Measurements from ENCODE around the gene TRAPPC8.
"Not testable (repeated sequence)": the region's sequence is repeated elsewhere in the genome, so short reads cannot be mapped to it uniquely, and the experiment has no call there.

The TRAPPC8 gene, protein sequence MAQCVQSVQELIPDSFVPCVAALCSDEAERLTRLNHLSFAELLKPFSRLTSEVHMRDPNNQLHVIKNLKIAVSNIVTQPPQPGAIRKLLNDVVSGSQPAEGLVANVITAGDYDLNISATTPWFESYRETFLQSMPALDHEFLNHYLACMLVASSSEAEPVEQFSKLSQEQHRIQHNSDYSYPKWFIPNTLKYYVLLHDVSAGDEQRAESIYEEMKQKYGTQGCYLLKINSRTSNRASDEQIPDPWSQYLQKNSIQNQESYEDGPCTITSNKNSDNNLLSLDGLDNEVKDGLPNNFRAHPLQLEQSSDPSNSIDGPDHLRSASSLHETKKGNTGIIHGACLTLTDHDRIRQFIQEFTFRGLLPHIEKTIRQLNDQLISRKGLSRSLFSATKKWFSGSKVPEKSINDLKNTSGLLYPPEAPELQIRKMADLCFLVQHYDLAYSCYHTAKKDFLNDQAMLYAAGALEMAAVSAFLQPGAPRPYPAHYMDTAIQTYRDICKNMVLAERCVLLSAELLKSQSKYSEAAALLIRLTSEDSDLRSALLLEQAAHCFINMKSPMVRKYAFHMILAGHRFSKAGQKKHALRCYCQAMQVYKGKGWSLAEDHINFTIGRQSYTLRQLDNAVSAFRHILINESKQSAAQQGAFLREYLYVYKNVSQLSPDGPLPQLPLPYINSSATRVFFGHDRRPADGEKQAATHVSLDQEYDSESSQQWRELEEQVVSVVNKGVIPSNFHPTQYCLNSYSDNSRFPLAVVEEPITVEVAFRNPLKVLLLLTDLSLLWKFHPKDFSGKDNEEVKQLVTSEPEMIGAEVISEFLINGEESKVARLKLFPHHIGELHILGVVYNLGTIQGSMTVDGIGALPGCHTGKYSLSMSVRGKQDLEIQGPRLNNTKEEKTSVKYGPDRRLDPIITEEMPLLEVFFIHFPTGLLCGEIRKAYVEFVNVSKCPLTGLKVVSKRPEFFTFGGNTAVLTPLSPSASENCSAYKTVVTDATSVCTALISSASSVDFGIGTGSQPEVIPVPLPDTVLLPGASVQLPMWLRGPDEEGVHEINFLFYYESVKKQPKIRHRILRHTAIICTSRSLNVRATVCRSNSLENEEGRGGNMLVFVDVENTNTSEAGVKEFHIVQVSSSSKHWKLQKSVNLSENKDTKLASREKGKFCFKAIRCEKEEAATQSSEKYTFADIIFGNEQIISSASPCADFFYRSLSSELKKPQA (N-terminal part only)

GRCh38 chr18:31942999-31943877, at the start of gene TRAPPC8:
TRAPPC8 (minus strand) TSS chr18:31943128; CDS start chr18:31942764, 364 bp downstream.
- peak; percentile 93 for DNase-seq

DNA sequence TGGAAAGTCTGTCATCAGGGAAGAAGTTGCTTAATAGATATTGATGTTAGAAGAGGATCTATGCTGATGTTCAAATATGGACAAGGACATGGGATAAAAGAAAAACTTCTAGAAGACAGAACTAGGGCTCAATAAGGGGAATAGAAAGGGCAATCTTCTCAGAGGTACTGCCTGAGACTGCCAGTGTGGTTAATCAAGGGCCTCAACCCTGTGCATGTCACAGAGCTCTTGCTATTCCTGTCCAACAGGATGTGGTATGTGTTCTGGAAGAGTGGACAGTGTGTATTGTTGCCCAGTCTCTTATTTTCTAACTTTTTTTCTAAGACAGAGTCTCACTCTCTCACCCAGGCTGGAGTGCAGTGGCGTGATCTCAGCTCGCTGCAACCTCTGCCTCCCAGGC, 47.9 kb upstream of the TRAPPC8 start:
- DNase-seq, result no peak

DNA sequence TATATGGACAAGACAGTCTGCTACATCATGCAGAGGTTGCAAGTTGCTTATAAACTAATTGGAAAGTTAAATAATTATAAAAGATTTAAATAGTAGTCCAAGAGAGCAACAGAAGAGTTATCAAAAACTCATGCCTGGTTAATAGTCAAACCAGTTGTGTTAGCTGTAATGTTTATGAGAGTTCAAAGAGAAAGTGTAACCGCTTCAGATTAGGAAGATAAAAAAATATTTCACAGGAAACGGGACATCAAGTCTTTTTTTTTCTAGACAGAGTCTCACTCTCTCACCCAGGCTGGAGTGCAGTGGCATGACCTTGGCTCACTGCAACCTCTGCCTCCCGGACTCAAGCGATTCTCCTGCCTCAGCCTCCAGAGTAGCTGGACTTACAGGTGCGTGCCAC, 41.0 kb upstream of the TRAPPC8 start:
- no peak for DNase-seq

- DNase-seq, result no peak
Measured at GRCh38 chr18:31983020-31983419, 40.1 kb upstream of the TRAPPC8 start.

GRCh38 chr18:31980863-31981262, 37.9 kb upstream of the TRAPPC8 start:
- DNase-seq, result no peak

- DNase-seq, result no peak
Measured at GRCh38 chr18:31979714-31980113, 36.8 kb upstream of the TRAPPC8 start.

DNA sequence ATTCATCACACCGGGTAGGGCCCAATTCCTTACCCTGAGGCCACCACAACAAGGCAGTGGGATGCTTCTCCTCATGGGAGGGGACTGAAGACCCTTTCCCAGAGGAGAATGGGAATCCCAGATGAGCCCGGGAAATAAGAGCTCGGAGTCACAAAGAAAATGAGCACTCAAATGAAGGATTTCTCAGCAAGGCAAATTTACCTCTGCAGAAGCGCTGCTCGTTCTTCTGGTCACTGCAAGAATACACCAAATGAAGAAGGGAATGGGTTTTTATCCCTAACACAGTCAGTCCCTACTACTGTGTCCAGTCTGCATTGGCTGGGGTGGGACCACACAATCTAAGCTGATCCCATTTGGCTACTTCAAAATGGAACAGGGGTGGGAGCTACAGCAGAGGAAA, 35.7 kb upstream of the TRAPPC8 start:
- no peak for DNase-seq

DNA sequence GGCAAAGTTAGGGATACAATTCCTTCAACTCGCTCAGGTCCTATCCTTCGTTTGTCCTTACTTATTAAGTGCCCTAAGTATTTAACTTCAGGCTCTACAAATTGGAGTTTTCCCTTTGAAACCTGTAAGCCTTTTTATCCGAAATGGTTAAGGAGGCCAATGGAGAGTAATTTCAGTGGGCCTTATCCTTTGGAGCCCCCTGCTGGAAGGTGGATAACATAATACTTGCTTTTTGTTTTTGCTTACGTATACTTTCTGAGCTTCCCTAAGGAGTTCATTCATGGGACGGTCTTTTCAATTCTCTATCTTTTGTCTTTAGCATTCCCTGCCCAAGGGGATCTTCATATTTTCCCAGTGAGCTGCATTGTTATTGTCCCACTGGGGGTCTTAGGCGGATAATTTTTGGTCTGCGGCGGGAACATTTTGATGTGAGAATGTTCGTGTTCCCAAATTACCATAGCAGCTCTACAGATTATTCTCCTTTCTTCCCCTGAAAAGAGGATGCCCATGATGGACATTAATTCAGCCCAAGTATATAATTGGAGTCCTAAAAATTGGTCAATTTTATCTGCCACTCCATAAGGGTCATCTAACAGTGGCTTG, 34.4 kb upstream of the TRAPPC8 start:
- DNase-seq, result no peak

GRCh38 chr18:31976242-31976641, 33.3 kb upstream of the TRAPPC8 start:
- DNase-seq, result no peak

DNA sequence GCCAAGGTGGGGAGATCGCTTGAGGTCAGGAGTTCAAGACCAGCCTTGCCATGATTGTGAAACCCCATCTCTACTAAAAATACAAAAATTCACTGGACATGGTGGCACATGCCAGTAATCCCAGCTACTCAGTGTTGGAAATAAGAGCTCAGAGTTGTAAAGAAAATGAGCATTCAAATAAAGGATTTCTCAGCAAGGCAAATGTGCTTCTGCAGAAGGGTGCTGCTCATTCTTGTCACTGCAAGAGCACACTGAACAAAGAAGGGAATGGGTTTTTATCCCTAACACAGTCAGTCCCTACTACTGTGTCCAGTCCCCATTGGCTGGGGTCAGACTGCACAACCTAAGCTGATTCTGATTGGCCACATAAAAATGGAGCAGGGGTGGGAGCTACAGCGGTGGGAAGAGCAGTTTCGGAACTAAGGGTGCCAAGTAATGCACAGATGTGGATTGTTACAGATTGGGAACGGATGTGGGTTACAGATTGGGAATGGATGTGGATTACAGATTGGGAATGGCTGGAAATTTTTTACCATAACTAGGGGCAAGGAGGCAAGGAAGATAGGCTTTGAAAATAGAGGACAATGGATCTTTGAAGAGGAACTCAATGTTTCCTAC, 31.1 kb upstream of the TRAPPC8 start:
- DNase-seq, result no peak

- no peak for DNase-seq
Measured at GRCh38 chr18:31970617-31971016, 27.7 kb upstream of the TRAPPC8 start.

GRCh38 chr18:31965316-31965970, 22.5 kb upstream of the TRAPPC8 start:
- DNase-seq, result peak; percentile 21

DNA sequence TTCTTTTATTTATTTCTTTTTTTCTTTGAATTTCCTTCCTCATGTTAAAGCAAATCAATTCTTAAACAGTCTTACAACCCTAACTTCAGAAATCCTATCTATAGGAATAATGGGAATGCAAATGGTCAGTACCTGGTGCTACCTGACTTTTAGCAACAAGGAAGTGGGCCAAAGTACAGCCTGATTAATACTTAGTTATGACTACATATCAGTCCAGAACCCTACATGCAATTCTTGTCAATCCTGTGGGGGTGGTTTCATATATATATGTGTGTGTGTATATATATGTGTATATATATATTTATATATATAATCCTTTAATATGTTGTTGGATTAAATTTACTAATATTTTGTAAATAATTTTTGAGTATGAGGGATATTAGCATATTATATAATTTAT, 14.8 kb upstream of the TRAPPC8 start:
- no peak for DNase-seq

- DNase-seq, result no peak
Measured at GRCh38 chr18:31954349-31954748, 11.4 kb upstream of the TRAPPC8 start.

- DNase-seq, result not testable (repeated sequence)
Measured at GRCh38 chr18:31953699-31954098, 10.8 kb upstream of the TRAPPC8 start.

DNA sequence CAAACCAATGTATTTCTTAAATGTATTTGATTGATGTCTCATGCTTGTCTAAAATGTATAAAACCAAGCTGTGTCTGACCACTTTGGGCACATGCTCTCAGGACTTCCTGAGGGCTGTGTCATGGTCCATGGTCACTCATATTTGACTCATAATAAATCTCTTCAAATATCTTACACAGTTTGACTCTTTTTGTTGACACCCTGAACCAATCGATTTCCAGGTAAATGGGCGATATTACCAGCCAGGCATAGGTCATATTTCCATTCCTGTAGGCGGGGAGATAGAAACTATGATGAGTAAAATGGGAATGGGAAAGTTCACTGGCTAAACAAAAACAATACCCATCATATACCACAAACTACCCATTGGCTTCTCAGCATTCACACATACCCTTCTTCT, 9.3 kb upstream of the TRAPPC8 start:
- DNase-seq, result no peak

GRCh38 chr18:31950583-31950982, 7.7 kb upstream of the TRAPPC8 start:
- DNase-seq, result no peak

- DNase-seq, result not testable (repeated sequence)
Measured at GRCh38 chr18:31948349-31948748, 5.4 kb upstream of the TRAPPC8 start.

- DNase-seq, result no peak
Measured at GRCh38 chr18:31946305-31947046, 3.5 kb upstream of the TRAPPC8 start.

Data from KG1 (cell line).